ENCODE results near the gene LRRC53. TPM values are rescaled to one million over a fixed set of nuclear protein-coding genes. Genes with fewer than 3 reads are reported as not detected.
A peak's percentile ranks its signal among the peaks of the same experiment; 100 is the strongest.

LRRC53 gene
- total RNA-seq, 1 experiment from 2014 or later: not detected

- in situ Hi-C loops (cut with HindIII; ENCODE audit: low pct_unique_long_range_greater_than_20kb, low sequenced_read_pairs): no loop called here
- DNase-seq (ENCODE audit: low read depth, low spot score): peak; percentile 76
Observed at GRCh38 chr1:74504125-74504932, 8.1 kb downstream of the LRRC53 start.

DNA sequence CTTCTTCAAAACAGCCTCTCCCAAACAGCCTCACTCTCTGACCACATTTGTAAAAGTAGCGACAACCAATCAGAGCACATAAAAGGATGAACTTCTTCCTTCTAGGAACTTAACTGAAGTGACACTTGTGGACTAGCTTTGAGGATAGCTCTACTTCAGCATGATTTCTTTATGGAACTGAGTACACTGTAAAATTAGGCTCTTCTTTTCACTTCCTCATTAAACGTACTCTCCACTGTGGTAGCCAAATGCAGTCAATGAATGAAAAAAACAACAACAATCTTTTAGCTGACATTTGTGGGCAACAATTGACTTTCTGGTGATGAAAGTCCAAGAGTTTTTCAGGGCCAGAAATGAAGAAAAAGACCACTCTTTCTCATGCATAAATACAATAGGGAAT lies 9.6 kb downstream of the LRRC53 start:
- DNase-seq (ENCODE audit: low read depth, low spot score): no peak
- in situ Hi-C loops (cut with HindIII; ENCODE audit: low pct_unique_long_range_greater_than_20kb, low sequenced_read_pairs): no loop called here

- in situ Hi-C loops (cut with HindIII; ENCODE audit: low pct_unique_long_range_greater_than_20kb, low sequenced_read_pairs): no loop called here
- peak; percentile 48 for DNase-seq (ENCODE audit: low read depth, low spot score)
Observed at GRCh38 chr1:74502432-74502831, 10.0 kb downstream of the LRRC53 start.

DNA sequence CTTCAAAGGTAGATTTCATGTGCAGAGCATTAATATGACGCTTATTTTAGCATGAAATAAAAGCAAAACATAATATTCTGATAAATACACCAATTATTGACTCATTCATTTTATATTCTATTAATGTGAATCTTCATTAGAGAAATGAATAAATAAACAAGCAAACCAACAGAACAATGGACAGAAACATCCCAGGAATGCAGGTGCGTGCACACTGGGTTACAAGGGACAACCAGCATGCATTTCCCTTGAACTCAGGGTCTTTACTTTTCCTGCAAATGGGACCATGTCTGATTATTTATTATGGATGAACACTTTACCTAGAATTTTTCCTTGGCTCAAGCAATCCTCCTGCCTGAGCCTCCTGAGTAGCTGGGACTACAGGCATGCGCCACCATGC lies 13.5 kb downstream of the LRRC53 start:
- no peak for DNase-seq (ENCODE audit: low read depth, low spot score)
- in situ Hi-C loops (cut with HindIII; ENCODE audit: low pct_unique_long_range_greater_than_20kb, low sequenced_read_pairs): no loop called here

GRCh38 chr1:74496669-74497068 lies 15.7 kb downstream of the LRRC53 start:
- DNase-seq (ENCODE audit: low read depth, low spot score): no peak
- in situ Hi-C loops (cut with HindIII; ENCODE audit: low pct_unique_long_range_greater_than_20kb, low sequenced_read_pairs): no loop called here

GRCh38 chr1:74486036-74486435 lies 26.4 kb downstream of the LRRC53 start:
- in situ Hi-C loops (cut with HindIII; ENCODE audit: low pct_unique_long_range_greater_than_20kb, low sequenced_read_pairs): no loop called here
- no peak for DNase-seq (ENCODE audit: low read depth, low spot score)

GRCh38 chr1:74485622-74486021 lies 26.8 kb downstream of the LRRC53 start:
- DNase-seq (ENCODE audit: low read depth, low spot score): no peak
- in situ Hi-C loops (cut with HindIII; ENCODE audit: low pct_unique_long_range_greater_than_20kb, low sequenced_read_pairs): no loop called here

- in situ Hi-C loops (cut with HindIII; ENCODE audit: low pct_unique_long_range_greater_than_20kb, low sequenced_read_pairs): no loop called here
- DNase-seq (ENCODE audit: low read depth, low spot score): no peak
Observed at GRCh38 chr1:74481607-74482006, 30.8 kb downstream of the LRRC53 start.

DNA sequence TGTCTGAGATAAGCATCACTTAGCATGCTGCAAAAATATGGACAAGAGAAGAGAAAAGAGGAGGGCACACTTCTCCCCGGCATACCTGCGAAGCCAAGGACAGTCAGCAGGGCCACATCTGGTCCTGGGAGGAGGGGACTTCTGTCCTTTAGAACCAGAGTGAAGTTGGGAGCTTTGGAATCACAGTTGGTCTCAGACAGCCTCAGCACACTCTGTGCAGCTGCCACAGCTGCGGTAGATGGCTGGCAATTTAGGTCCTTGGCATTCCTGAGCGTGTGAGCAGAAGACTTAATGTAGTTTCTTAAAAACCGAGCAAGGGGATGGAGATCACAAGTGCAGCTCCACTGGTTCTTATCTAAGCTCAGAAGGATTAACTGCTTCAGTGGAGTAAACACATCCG lies 32.3 kb downstream of the LRRC53 start:
- in situ Hi-C loops (cut with HindIII; ENCODE audit: low pct_unique_long_range_greater_than_20kb, low sequenced_read_pairs): no loop called here
- no peak for DNase-seq (ENCODE audit: low read depth, low spot score)

- DNase-seq (ENCODE audit: low read depth, low spot score): no peak
- in situ Hi-C loops (cut with HindIII; ENCODE audit: low pct_unique_long_range_greater_than_20kb, low sequenced_read_pairs): no loop called here
Observed at GRCh38 chr1:74478979-74479378, 33.4 kb downstream of the LRRC53 start.

DNA sequence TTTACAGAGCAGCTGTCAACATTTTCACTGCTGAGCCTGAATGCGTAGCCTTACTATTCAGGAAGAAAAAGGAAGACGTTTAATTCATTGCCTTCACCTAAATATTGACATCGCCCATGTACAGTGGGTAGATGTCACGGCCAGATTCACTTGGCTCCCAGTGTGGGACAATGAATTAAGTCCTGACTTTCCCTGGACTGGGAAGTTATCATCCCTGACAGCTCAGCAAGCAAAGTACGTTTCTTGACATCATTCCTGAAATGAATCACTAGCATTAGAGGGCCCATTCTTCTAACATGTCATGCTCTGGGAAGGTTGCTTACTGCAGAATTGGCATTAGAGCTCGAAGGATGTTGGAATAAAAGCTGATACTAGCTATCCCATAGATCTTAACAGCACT lies 37.8 kb downstream of the LRRC53 start:
- no peak for DNase-seq (ENCODE audit: low read depth, low spot score)
- in situ Hi-C loops (cut with HindIII; ENCODE audit: low pct_unique_long_range_greater_than_20kb, low sequenced_read_pairs): no loop called here

- no peak for DNase-seq (ENCODE audit: low read depth, low spot score)
- in situ Hi-C loops (cut with HindIII; ENCODE audit: low pct_unique_long_range_greater_than_20kb, low sequenced_read_pairs): no loop called here
Observed at GRCh38 chr1:74471470-74471869, 40.9 kb downstream of the LRRC53 start.

DNA sequence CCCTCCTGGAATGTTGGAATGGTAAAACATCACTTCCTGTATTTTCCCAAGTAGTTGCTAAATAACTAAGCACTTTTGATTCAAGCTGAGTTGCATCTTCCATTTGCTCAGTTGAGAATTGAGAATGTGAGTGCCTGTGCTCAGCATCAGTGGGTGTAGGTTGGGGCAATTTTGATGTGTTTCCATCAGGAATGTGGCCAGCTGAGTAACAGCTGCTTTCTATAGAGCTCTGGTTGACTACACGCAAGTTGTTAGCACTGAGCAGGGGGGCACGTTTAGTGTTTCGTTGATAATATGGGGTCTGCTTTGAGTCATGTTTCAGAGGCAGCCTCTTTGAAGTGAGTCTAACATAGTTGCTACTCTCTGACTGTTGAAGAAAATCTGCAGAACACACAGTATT lies 41.5 kb downstream of the LRRC53 start:
- in situ Hi-C loops (cut with HindIII; ENCODE audit: low pct_unique_long_range_greater_than_20kb, low sequenced_read_pairs): no loop called here
- no peak for DNase-seq (ENCODE audit: low read depth, low spot score)

DNA sequence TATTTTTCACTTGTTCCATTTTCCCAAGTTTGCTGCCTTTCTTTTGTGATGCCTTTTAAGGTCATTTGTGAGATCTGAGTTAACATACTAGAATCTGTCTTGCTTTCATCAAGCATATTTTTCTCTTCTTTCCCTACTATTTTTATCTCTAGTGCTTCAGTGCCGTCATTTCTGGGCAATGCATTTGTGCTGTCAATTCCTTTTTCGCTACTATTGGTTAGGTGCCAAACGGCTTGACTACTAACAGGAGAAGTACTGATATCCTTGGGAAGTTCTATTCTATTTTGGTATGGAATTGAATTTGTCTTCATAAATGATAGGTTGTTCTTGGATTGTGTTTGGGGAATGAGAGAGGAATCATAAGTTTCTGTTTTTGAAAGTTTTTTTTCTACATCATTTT lies 42.2 kb downstream of the LRRC53 start:
- no peak for DNase-seq (ENCODE audit: low read depth, low spot score)
- in situ Hi-C loops (cut with HindIII; ENCODE audit: low pct_unique_long_range_greater_than_20kb, low sequenced_read_pairs): no loop called here

- DNase-seq (ENCODE audit: low read depth, low spot score): peak; percentile 71
- in situ Hi-C loops (cut with HindIII; ENCODE audit: low pct_unique_long_range_greater_than_20kb, low sequenced_read_pairs): no loop called here
Observed at GRCh38 chr1:74468982-74469603, 43.3 kb downstream of the LRRC53 start.

DNA sequence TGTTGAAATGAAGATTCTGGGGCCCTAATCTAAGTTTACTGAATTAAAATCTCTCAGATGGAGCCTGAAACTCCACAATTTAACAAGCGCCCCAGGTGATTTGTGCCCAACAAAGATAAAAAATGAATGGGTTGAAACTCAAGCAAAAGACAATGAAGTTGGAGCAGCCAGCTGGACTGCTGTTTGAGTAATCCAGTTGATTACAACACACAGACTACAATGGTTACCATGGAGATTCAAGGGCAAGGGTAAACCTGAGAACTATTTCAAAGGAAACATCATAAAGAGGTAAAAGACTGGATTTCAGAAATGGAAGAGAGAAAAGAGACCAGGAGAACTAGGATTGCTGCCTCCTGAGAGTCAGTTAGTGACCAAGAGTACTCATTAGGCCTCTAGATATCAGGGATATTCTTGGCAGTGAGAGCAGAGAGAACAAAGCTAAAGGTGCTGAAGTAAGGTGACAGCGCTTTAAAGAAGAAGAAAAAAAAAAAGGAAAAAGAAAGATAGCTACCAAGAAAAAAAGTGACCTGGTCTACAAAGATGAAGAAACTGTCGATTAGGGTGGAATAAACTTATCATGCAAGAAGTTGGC lies 44.5 kb downstream of the LRRC53 start:
- DNase-seq (ENCODE audit: low read depth, low spot score): no peak
- in situ Hi-C loops (cut with HindIII; ENCODE audit: low pct_unique_long_range_greater_than_20kb, low sequenced_read_pairs): no loop called here

DNA sequence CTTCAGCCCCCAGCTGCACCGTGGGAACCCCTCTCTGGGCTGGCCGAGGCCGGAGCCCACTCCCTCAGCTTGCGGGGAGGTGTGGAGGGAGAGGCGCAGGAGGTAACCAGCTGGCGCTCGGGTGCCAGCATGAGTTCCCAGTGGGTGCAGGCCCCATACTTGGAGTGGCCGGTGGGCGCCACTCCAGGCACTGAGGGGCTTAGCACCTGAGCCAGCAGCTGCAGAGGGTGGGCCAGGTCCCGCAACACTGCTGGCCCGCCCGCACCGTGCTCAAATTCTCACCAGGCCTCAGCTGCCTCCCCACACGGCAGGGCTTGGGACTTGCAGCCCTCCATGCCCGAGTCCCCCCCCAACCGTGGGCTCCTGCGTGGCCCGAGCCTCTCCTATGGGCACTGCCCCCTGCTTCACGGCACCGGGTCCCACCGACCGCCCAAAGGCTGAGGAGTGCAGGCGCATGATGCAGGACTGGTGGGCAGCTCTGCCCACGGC lies 47.2 kb downstream of the LRRC53 start:
- in situ Hi-C loops (cut with HindIII; ENCODE audit: low pct_unique_long_range_greater_than_20kb, low sequenced_read_pairs): no loop called here
- no peak for DNase-seq (ENCODE audit: low read depth, low spot score)

- in situ Hi-C loops (cut with HindIII; ENCODE audit: low pct_unique_long_range_greater_than_20kb, low sequenced_read_pairs): no loop called here
- no peak for DNase-seq (ENCODE audit: low read depth, low spot score)
Observed at GRCh38 chr1:74464037-74464436, 48.4 kb downstream of the LRRC53 start.

Data from SK-MEL-5 (cell line).